ENCODE data around the gene NUDT1.
A peak's percentile ranks its signal among the peaks of the same experiment; 100 is the strongest.

The NUDT1 gene

DNA sequence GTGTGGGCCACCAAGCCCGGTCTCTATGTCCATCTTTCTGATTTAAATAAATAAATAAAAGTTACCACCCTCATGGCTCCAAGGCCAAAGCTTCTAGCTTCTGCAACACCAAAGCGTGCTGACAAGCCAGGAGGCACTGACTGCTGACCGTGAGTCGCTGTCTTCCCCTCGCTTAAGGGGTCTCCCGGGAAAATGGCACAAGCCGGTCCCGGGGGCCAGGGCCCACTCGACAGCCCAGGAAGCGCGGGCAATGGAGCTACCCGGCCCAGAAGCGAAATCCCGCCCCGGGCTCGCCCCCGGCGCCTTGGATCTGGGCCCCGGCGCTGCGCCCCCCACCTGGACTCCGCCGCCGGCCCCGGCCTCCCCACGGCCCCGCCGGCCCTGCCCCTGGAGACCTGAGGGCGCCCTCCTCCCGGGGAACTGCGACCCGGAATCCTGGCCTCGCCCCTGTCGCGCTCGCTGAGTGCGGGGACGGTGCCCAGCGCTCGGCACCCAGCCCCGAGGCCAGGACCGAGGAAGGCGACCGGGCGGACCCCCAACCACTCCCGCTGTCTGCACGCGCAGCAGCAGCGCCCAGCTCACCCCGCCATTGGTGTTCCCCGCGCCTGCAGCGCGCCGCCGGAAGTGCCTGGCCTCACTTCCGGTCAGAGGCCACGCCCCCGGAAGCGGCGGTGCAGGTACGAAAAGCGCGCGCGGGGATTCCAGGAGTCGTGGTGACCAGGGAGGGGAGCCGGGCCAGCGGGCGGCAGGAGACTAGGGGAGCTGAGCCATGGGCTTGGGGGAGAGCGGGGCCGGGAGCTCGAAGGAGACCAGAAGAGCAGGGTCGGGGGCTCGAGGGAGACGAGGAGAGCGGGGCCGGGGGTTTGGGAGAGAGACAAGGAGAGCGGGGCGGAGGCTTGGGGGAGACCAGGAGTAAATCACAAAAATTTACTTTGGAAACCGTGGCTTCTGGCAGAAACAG is at the start of gene NUDT1, which contains the start of gene MRM2:
NUDT1 (plus strand) TSS at position 647 of the 961 bp plus-strand sequence. CDS start 2,349 bp downstream, outside the sequence.
MRM2 (minus strand) TSS at position 626 of the 961 bp plus-strand sequence; CDS start at position 590, 36 bp downstream.
- DNase-seq, result peak; percentile 18 to 54 (median 24)

DNA sequence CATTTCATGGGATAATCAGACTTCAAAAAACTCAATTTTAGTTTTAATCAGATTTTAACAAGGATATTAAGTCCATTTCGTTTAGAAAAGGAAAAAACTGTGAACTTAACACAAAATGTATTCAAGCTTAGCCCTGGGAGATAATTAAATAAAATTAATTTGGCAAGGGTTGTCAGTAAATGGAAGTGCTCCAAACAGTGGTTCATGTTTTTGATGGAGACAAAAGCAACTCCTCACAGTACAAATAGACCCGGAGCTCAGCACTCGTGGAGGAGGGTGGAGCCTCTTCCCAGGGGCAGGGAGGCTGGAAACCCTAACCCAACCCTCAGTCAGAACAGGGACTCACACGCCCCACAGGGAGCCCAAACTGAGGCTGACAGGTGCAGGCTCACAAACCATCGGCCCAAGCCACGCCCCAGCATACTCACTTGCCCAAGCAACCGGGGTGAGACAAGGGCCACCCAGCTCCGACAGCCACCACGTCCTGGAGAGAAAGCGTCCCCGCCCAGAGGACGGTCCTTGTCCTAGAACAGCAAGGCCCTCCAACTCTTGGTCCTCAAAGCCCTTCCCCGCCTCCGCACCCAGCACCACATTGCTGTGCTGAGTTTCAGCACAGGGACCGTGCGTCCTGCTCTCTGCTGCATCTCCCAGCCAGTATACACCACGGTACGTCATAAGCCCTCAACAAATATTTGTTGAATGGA is 49.0 kb upstream of the NUDT1 start:
- no peak for DNase-seq

DNA sequence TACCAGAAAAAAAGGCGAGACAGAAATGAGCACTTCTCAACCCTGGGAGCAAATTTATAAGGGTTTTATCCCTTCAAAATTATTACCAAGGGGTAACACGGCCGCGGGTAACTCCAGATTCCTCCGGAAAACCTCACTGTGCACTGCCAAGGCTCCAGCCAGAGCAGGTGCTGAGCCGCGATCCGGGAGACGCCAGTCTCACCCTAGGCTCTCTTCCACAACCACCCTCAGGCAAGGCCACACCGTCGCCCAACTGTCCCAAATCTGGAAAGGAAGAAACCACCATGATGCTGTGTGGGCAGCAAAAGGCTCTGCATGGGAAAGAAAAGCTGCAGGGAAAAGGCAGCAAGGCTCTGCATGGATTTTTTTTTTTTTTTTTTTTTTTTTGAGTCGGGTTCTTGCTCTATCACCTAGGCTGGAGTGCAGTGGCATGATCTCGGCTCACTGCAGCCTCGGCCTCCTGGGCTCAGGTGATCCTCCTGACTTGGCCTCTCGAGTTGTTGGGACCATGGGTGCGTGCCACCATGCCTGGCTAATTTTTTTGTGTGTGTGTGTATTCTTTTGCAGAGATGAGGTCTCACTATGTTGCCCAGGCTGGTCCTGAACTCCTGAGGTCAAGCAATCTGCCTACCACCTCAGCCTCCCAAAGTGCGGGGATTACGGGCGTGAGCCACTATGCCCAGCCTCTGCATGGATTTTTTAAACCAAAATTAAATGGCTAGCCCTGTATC is 48.3 kb upstream of the NUDT1 start:
- no peak for DNase-seq

DNA sequence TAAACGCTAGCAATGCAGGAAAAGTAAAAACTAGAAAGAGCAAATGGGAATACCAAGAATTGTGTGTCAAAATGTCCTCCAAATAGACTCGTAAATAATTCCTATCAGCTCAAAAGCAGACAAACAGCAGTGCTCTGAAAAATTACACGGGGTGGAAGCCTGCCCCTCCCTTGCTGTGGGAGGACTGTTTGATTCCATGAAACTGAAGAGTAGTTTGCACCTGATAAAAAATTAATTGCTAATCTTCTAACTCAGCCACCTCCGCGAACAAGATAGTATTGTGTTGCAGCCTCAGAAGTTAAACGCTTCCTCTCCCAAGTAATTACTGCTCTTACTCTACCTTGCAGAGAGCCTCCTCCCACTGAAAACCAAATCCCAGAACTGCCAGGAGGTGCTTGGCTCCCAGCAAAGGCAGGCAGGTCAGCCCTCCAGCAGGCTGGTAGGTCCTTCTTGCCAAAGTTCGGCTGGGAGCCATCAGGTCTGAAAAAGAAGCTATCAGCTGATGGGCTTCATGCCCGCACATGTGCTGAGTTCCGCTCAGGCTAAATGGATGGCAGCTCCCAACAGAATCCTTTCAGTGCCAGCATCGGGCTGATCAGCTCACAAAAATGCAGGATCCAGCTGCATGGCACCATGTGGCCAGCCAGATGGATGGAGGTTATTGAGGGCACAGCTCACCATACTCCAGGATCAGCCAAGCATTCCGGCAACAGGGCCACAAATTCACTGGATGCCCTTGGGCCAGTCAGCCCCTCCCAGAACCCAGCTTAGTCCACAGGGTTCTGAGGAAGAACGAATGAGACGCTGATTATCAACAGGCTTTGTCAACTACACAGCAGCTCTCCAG is 46.4 kb upstream of the NUDT1 start:
- DNase-seq, result no peak

DNA sequence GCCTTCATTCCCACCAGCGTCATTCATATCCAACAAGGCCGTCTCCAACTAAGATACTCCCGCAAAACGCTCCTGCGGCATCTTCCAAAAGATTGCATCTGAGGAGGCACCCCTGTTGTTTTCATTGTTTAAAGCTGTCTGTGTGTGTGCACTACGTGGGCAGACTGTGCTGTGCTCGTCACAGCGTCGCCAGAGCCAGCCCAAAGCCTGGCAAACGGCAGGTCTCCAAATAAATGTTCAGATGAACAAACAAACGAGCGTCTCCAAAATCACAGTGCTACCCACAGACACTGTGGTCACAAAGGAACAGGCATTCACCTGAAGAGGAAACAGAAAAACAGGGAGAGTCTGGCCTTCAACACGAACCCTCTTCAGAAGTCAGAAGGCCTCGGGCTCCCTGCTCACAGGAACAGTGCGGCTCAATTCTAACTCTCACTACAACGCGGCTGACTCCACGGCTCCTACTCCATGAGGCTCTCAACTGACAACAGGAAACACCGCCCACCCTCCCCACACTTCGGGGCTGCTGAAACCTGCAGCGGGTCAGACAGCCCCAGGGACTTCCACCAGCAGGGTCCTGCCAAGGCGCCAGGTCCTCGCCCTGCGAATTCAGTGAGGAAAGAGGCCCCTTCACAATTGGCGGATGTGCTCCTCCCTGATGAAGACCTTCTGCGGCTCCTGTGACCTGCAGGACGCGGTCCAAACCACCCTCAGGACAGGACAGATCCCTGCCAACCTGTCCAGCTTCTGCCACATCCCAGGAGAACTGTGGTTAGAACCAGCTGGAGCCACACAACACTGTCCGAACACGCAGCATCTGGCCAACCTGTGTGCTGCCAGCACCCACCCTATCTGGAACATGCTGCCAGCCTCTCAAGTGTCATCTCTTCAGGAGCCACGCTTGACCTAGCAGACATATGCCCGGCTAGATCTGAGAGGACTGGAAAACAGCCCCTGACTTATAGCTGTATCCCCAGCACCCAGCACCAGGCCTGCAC is 45.3 kb upstream of the NUDT1 start:
- no peak for DNase-seq

DNA sequence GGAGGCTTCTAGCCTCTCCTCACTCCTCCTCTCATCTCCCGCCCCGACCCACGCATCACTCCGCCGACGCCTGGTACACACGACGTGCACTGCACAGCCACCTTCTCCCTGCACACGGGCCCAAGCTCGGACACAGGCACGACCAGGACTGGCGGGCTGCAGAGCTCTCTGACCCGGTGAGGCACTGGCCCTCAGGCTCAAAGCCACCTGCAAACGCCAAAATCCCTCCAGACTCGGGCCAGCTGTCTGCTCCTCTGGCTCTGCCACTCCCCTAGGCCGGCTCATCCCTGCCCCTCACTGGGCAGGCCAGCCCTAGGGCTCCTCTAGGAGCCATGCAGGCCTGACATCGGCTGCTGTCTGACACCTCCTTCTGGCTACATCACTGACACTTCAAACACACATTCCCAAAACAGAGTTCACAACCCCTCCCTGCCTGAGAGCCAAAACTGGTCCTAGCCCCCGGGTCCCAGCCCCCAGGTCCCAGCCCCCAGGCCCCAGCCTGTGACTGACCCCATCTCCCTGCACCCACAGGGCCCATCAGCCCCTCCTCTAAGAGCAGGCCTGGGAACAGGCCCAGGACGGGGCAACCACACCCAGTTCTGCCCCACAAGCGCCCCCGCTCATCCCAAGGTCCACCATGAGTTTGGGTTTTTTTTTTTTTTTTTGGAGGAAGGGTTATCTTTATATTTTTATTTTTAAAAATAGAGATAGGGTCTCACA is 44.4 kb upstream of the NUDT1 start:
- no peak for DNase-seq

DNA sequence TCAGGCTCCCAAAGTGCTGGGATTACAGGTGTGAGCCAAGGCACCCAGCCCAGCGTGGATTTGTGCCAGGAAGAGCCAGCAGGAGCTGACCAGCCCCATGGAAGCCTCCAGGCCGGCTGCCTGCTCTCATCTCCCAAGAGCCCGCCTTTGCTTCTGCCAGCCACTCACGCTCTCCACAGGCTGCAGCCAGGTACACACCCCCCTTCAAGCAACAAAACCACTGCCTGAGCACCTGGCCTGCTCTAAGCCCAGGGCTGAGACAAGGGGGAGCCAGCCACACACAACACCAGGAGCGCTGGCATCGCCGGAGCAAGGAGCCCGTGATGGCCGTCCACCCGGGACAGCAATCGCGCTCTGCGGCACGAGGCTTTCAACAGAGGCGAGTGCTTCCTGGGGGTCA is 43.8 kb upstream of the NUDT1 start:
- DNase-seq, result no peak

DNA sequence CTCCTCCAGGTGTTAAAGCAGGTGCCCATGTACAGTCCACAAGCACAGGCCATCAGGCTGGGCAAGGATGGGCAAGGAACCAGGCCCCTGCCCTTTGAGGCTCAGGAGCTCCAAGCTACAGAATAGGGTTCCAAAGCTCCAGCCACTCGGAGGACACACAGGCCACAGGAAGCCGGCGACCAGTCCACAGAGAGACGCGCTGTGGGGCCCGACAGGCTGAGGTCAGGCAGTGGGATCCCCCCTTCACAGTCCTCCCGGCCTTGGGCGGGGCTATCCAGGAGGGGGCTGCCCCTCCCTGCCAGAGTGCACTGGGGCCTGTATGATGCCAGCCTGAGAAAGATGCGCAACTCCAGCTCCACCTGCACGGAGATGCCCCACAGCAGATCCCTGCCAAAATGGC is 43.3 kb upstream of the NUDT1 start:
- DNase-seq, result no peak

DNA sequence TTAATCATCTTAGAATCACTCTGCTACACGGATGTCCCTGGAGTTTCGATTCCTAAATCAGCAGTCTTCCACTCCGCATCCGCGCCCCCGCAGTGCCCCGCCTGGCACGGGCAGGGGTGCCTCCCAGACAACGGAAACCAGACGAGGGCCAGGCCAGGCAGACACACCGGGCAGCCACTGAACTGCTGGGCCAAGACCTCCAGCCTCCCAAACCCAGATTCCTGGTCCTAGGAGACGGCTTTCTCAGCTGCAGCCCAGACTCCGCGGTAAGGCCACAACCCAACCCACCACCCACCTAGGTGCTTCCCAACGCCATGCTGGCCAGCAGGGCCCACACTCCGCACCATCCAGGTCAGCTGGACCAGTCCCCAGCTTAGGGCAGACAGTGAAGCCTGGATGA is 42.5 kb upstream of the NUDT1 start:
- DNase-seq, result no peak

DNA sequence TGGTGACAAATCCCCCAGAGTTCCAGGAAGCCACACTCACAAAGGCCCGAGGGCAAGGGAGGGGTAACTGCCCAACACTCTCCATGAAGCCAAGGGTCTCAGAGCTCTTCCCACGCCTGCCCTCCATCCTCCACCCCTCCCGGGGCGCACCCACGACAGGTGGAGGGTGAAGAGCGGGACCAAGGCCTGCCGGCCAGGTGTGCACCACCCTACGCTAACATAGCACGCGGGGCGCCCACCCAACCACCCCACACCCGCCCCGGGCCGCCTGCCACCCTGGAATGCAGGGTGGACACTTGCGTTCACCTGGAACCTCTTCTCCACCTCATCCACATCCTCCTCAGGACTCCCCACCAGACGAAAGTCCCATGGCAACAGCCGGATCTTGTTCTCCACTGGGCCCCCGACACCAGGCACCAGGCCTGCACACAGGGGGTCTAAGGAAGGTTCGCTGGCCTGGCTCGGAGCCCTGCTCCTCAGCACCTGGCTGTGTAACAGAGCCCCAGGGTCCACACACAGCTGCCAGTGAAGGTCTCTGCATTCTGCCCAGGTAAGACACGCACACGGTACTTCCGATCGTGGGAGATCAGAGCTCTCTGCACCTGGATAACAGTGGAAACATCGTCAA is 42.0 kb upstream of the NUDT1 start:
- no peak for DNase-seq

DNA sequence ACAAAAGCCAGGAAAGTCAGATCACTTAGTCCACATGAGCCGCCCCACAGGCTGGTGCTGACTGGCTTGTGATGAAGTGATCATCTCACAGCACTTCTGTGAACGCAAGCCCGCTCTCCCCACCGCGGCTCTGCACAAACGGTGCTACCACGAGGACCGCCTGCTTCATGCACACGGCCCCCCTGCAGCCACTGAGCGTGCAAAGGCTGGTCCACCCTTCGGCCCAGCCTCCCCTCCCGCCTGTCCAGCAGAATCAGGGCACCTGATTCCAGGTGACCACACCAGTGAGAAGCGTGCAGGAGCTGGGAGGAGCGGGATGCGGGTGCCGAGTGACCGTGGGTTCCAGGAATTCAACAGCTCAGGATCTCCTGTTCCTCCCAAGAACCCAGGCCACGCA is 41.4 kb upstream of the NUDT1 start:
- DNase-seq, result no peak

DNA sequence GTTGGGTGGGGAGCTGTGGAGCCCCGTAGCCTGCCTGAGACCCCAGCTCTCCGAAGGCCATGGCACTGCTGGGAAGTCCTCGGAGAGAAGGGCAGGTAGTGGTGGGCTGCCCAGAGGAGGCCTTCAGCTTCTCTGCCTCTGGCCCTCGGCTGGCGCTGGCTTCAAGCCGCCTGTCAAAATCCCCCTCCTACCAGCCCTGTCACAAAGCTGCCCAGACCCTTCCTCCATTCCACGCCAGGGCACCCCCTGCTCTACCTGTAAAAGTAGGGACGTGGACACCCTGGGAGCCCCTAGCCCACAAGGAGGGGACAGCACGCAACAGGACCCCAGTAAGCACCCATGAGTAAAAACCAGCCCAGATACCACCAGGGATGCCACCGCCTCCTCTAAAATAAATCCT is 40.9 kb upstream of the NUDT1 start:
- no peak for DNase-seq

DNA sequence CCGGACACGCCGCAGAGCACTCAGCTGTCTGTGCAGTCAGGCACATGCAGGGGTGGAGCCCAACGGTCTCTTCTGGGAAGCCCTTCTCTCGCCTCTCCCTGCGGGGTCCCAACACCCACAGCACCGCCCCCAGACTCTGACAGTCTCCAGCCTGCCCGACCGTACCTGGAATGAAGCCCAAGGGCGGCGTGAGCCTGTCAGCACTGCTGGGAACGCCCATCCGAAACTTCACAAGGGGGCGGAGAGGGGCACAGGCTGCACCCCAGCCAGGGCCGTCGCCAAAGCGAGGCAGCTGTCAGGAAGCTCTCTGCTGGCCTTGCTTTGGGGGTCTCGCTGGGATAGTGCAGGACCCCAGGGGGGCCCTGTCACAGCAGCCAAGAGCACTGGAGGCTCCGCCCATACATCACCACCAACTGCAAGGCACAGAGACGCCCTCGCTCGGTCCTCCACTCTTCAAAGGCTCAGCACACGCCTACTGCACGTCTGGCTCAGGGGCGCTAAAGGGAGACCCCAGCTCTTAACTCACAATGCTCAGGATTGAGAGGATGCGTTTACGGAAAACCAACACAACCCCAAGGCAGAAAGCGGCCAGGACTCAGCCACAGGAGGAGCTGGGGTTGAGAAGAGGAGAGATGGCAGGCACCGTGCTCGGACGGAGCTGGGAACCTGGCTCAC is 40.2 kb upstream of the NUDT1 start:
- no peak for DNase-seq

DNA sequence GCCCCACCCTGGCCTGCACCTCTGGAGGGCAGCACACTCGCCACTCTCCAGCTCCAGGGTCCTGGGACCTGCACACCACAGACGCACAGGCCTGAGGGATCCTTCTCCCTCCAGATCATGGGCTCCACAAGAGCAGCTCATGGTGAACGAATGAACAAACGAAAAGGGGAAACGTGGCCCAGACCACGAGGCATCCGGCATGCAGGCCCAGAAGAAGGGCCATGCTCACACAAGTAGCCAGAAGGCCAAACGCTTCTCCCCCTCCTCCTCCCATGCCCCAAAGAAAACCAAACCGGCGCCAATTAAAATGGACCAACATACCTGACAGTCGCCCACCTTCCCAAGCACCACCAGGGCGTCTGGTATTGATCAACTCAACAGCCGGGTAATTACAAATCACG is 39.7 kb upstream of the NUDT1 start:
- DNase-seq, result no peak

DNA sequence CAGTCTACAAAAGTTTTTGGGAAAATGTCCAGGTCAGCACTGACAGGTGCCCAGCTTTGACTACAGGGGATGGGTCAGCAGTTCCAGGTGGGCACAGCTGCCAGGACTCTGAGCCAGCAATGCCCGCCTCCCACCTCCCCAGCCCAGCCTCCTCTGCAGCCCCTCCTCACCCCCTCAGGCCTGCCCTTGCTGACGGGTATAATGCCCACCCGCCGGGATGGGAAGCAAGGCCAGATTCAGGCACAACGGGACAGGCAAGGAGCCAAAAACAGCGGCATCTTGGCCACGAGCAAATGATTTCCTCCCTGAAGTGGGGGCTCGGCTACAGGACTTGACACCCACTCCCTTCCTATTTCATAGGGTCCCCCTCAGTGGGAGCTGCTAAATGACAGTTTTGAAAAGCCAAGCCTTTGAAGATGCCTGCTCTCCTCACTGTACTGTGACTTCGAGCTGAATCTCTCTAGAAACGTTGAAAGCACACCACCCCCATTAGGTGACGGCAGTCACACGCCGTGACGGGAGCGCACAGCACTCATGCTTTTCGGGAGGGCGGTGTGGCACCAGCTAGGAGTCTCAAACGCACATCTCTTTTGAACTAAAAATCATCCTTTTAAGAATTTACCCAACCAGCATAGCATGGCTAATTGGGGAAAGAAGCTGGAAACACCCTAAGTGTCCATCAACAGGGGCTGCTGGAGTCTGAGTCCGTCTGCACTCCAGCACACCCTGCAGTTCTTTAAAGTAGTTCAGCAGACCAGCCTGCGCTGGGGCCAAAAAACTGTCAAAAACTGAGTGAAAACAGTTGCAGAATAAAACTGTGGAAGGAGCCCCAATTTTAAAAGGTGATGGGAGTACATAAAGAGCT is 38.9 kb upstream of the NUDT1 start:
- DNase-seq, result no peak

DNA sequence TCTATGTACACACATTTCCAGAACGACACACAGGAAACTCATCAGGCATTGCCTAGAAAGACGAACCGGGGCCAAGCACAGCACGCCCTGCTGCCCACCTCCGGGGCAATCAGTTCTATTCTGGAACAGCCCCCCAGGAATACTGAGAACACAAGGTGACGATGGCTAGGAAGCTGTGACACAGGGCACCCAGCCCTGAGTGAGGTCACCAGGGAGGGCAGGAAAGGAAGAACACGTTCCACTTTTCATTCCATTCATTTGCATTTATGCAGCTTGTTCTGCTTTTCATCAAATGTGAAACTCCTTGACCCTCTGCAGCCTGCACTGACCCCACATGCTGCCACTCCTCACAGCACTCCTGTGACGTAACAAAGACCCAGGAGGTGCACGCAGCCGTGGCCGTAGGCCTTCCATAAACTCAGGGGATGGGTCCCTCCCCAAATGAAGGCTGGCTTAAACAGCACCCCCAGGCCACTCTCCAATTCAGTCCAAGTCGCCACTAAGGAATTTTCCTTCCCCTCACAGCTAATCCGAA is 38.2 kb upstream of the NUDT1 start:
- no peak for DNase-seq

DNA sequence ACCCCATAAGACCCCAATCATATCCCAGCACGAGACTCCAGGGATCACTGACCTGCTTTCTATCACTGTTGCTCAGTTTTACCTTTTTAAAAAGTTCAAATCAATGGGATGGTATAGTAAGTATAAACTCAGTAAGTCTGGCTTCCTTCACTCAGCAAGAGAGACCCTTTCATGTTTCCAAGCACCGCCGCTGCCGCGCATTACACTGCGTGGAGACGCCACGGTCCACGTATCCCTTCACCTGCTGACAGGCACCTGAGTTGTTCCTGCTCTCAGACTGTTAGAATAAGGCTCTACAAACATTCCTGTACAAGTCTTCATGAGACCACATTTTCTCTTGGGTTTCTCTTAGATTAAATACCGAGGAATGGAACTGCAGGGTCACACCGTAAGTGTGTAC is 37.6 kb upstream of the NUDT1 start:
- DNase-seq, result no peak
